GM18505 (cell line): Measurements from ENCODE around the gene NLRP1.

Source experiments
- ATAC-seq: cut with Tn5 transposase; IDR thresholded peaks from one replicate; pipeline ENCODE4 v1.9.1; 2021; ENCODE audit not compliant: unreplicated experiment
- POLR2A ChIP-seq: IDR thresholded peaks from 4 replicates; pipeline ENCODE4 v1.6.1; 2011; ENCODE audit warnings: borderline replicate concordance; ENCODE audit not compliant: insufficient read depth, insufficient read length; ENCODE audit errors: extremely low read depth

Gene NLRP1

DNA sequence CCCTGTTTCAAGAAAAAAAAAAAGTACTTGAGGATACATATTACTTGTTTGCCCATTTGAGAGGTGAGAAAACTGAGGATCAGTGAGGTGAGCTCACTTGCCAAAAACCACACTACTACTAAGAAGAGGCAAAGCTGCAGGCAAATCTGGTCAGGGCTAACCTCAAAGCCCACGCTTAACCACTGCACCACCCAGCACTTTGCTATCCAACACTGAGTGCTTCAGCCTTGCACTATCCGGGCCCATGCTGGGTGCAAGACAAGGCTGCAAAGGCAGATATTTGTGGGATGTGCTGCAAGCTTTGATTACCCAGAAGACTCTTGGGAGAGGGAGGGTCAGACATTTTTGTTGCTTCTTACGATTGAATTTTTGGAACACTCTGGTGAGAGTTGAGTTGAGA is 23.6 kb upstream of the NLRP1 start:
- no peak for ATAC-seq
- TF ChIP-seq POLR2A, result no peak

GRCh38 chr17:5605452-5605851 is 21.1 kb upstream of the NLRP1 start:
- TF ChIP-seq POLR2A, result no peak
- ATAC-seq, result no peak

GRCh38 chr17:5600041-5600440 is 15.7 kb upstream of the NLRP1 start:
- TF ChIP-seq POLR2A, result no peak
- ATAC-seq, result no peak

DNA sequence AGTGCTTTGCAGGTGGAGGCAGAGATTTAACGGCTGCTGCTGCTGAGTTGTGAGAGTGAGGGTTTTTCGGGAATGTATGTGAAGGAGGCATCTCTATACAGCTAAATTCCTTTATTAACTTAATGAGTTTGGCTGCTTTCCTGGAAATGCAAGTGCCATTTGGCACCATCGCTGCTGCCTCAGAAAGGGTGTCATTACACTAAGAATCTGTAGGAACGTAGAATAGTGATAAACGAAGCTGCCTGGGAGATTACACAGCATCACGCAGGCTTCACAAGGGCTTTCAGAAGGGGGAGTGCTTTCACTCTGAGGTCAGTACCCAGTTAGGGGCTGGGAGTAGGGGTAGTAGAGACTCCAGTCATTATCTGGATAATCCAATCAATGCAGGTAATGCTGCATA is 14.1 kb upstream of the NLRP1 start:
- no peak for ATAC-seq
- TF ChIP-seq POLR2A, result no peak

- no peak for TF ChIP-seq POLR2A
- no peak for ATAC-seq
These were observed 12.1 kb upstream of the NLRP1 start for GRCh38 chr17:5596421-5596820.

GRCh38 chr17:5595831-5596230 is 11.5 kb upstream of the NLRP1 start:
- TF ChIP-seq POLR2A, result no peak
- ATAC-seq, result no peak

- no peak for TF ChIP-seq POLR2A
- no peak for ATAC-seq
These were observed 8.1 kb upstream of the NLRP1 start for GRCh38 chr17:5592382-5592781.

GRCh38 chr17:5591966-5592365 is 7.7 kb upstream of the NLRP1 start:
- no peak for TF ChIP-seq POLR2A

DNA sequence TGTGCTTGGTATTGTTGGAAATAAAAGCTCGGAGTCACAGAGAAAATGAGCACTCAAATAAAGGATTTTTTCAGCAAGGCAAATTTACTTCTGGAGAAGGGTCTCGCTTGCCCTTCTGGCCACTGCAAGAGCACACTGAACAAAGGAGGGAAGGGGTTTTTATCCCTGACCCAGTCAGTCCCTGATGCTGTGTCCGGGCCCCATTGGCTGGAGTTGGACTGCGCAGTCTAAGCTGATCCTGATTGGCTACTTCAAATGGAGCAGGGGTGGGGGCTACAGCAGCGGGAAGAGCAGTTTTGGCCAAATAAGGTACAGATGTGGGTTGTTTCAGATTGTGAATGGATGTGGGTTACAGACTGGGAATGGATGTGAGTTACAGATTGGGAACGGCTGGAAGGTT is 4.3 kb upstream of the NLRP1 start:
- no peak for TF ChIP-seq POLR2A
- no peak for ATAC-seq

More at GRCh38 chr17:5591966-5592365, 7.7 kb upstream of the NLRP1 start:
- ATAC-seq, result no peak

GRCh38 chr17:5587438-5588032 is 3.2 kb upstream of the NLRP1 start:
- no peak for TF ChIP-seq POLR2A
- ATAC-seq, result no peak

DNA sequence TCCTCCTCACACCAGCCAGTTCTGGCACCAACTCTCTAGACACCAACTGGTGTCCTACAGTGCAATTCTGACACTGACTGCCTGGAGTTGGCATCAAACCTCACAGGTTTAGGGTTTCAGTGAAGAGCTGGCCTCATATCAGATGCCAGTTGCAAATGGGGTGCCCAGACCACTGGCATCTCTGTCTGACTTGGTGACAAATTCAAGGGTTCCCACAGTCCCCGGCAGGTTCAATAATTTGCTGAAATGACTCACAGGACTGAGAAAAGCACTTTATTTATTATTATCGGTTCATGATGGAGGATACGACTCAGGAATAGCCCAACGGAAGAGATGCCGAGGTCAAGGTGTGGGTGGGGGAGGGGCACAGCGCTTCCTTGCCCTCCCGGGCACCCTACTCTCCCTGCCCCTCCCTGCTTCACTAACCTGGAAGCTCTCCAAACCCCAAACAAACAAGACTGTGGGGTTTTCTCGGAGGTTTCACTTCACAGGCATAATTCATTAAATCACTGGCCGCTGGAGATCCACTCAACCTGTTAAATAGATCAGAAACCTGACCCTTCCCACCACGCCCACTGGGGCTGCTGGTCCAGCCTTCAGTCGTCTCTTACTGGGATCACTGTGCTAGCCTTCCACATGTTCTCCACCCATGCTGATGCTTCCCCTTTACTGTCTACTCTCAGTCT is 1.7 kb upstream of the NLRP1 start:
- no peak for ATAC-seq

GRCh38 chr17:5585287-5585794 is 1.0 kb upstream of the NLRP1 start:
- TF ChIP-seq POLR2A, result no peak
- no peak for ATAC-seq

More for the DNA sequence above, 1.7 kb upstream of the NLRP1 start:
- TF ChIP-seq POLR2A, result no peak

DNA sequence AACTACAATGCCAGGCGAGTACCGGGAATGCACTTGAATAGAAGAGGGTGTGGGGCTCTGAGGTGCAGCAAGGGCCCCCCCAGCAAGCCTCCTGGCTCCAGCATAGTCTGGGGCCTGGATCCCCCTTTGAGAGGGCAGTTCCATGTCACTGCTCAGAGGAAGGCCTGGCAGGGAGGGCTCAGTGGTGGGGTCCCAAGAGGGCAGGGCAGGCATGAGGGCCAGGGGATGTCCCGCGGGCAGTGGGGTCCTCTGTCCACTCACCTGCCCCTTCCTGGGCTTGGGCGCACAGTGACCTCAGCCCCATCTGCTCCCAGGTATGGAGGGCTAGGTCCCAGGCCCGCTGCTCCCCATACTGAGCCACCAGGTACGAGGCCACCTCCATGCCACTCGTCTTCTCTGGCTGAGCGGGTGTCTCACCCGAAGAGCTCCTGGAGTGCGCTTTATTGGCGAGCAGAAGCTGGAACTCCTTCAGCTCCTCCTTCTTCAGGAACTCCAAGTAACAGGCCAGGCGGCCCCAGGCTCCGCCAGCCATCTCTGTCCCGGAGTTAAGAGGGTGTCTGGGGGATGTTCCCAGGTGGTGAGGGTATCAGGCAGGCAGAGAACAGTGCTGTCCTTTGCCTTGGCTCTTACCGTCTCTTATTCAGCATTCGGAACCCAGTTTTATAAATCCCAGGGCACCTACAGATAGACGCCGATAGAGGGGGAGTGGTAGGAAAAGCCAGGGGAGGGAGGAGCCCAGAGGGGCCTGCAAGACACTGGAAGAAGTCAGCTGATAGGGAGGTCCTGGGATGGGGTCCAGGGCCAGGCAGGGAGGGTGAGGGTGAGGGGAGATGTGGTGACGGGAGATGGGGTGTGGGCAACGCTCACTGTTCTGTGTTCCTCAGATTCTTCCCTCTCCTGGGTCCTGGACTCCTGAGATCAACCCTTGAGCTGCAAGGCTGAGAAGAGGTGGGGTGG is 605 bp downstream of the NLRP1 start:
- TF ChIP-seq POLR2A, result no peak
- ATAC-seq, result peak; percentile 6
